Stimulated activated CD8-positive, alpha-beta memory T cell treated with anti-CD3 and anti-CD28 coated beads, Interleukin-7, amount 100 ng/mL, for 4 hours (primary cell): ENCODE results near the gene LDB3.

ENCODE experiments used
- DNase-seq, 2 donors: peaks; one replicate each; pipeline ENCODE4 v3.0.0-alpha.2; 2020; ENCODE audit warnings: low read depth in 2 of 2

Gene LDB3

DNA sequence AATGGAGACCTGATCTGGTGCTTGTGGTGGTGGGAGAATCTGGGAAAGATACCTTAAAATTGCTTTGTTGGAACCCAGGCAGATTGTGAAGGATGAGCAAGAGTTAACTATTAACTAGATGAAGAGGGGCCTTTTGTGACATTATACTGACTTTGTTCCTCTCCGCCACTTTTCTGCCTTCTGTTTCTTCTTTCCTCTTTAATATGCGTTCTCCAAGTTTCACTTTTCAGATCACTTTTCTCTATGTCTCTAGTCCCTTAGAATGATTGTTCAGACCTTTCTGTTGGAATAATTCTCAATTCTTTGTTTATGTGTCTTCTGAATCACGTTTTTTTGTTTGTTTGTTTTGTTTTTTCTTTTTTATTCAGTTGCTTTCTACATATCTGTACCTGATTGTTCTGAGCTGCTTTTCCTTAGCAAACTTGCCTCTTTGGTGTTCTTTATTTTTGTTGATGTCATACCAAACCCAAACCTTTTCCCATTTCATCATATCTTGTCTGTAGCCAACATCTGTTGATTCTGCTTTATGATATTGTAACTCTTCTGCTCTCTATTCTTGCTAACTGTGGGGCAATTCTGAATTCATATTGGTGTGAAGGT lies 90.9 kb downstream of the LDB3 start:
- no peak for DNase-seq

DNA sequence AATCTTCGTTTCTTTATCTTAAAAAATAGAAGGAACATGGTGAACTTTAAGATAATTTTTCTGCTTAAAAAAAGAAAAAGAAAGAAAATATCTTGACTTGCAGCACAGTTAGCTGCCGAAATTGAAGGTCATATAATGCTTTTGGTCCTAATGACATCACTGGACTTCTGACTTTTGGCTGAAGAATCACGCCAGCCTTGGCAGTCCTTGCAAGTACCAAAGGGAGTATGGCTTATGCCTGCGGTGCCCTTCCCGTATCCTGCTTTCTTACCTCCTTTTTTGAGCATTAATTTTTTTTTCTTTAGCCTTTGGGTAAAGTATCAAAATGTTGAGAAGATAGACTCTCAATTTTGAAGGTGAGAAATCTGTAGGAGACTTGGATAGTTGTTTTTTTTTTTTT lies 95.1 kb downstream of the LDB3 start:
- no peak for DNase-seq

DNA sequence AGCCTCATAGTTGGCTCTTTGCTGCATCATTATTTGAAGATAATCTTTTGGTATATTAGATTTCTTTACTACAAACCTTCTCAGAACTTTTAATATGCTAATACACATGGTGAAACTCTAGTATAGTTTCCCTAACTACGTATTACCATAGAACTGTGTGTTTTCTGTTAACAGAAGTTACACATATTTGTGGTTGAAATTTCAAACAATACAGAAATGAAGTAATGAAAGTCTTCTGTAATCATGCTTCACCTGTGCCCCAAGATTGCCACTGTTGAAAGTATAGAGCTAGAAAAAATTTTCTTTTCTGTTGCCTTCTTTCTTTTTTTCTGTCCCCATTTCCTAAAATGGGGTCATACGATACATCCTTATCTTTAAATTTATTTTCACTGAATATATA lies 97.2 kb downstream of the LDB3 start:
- DNase-seq: no peak

- DNase-seq: no peak
Observed at GRCh38 chr10:86768412-86769062, 100.2 kb downstream of the LDB3 start.

GRCh38 chr10:86769991-86770390 lies 101.7 kb downstream of the LDB3 start:
- DNase-seq: no peak

DNA sequence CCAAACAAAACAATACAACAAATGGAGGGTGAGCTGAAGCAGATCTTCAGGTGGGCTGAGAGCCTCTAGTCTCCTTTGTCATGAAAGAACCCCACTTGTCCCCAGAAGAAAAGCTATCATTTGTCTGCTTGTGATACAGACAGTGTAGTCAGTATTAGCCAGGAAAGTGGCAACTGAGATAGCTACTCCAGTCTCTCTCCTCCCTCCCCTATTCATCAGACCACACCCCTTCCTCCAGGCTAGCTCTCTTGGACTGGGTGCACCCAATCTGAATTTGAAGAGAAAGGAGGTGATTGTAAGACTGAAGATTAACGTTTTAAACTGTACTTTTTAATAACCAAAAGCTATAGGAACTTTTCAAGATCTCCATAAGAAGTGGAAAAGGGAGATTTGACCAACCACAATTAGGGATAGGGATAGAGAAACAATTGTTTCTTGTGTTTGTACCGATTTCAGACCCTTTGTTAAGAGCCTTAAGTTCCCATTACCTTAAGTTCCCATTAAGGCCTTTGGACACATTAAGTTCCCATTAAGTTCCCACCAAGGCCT lies 102.2 kb downstream of the LDB3 start:
- no peak for DNase-seq

- no peak for DNase-seq
Observed at GRCh38 chr10:86773498-86773897, 105.2 kb downstream of the LDB3 start.

- DNase-seq: no peak
Observed at GRCh38 chr10:86775056-86775869, 107.0 kb downstream of the LDB3 start.

GRCh38 chr10:86775870-86776180 lies 107.5 kb downstream of the LDB3 start:
- no peak for DNase-seq

GRCh38 chr10:86779220-86780017 lies 111.1 kb downstream of the LDB3 start:
- DNase-seq: no peak

- no peak for DNase-seq
Observed at GRCh38 chr10:86782701-86783418, 114.5 kb downstream of the LDB3 start.

DNA sequence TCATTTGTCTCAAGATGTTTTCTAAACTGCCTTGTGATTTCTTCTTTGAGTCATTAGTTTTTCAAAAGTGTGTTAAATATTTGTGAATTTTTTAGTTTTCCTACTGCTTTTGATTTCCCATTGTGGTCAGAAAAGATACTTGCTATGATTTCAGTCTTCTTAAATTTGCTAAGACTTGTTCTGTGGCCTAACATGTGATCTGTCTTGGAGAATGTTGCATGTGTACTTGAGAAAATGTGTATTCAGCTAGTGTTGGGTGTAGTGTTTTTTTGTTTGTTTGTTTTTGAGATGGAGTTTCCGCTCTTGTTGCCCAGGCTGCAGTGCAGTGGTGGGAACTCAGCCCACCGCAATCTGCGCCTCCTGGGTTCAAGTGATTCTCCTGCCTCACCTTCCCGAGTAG lies 116.7 kb downstream of the LDB3 start:
- no peak for DNase-seq
